Measurements from ENCODE around the gene ERBB2. TPM values are rescaled to one million over a fixed set of nuclear protein-coding genes. Genes with fewer than 3 reads are reported as not detected.
A peak's percentile ranks its signal among the peaks of the same experiment; 100 is the strongest.

Gene ERBB2
- total and polyA plus RNA-seq, 2 of the 13 experiments (the other 11 are each of a cell fraction or from before 2014, with no cell fraction given), result 57.7 to 64.1 TPM

DNA sequence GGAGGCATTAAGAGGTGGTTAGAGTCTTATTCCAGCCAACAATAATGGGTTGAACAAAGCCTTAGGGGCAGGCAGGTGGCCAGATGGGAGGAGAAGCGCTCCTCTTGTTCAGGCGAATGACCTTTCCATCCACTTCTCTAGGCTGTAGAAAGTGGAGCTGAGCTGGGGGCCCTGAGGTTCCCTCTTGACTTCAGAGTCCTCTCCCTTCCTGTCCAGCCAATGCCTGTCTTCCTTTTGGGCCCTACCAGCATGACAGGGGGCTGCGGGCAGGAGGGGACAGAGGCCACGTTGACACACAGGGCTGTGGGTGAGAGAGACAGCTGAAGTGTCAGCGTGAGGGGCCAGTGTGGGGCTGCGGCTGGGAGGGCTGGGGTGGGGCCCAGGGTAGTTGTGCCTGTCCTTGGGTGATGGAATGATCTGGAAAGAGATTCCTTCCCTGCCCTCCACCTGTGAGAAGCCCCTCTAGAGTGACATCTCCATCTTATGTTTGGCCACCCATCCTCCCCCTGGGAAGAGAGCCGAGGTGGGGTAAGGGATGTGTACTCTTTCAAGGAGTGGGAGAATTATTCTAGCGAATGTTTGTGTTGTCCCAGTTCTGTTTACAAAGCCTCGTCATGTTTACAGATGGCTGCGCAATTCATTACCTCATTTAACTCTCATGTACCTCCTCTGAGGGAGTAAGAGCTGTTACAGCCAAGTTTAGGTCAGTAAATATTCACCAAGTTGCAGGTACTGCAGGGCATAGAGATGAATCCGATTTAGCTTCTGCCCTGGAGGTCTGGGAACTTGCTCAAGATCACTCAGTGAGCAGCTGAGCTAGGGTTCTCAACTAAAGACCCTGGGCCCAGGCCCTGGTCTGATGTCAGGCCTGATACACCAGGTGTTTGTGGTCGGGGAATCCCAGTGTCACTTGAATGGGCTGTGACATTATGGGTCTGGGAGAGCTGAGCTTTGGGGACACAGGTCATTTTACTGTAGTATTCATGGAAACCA, 3.3 kb downstream of the ERBB2 start (continued):
- no peak; the same call in 1 of the 2 replicates for TF ChIP-seq ZNF510 (CRISPR knock-in tag; IDR thresholded peaks at IDR 0.05; ENCODE audit: low read depth)
- TF ChIP-seq BCLAF1 (IDR thresholded peaks at IDR 0.05), result no peak
- no peak for TF ChIP-seq EHMT2 (IDR thresholded peaks at IDR 0.05; ENCODE audit: borderline replicate concordance, low read depth, low read length)
- TF ChIP-seq SETDB1 (CRISPR knock-in tag; IDR thresholded peaks at IDR 0.05; ENCODE audit: borderline replicate concordance), result no peak
- no peak for TF ChIP-seq ZBTB4 (CRISPR knock-in tag; IDR thresholded peaks at IDR 0.05; ENCODE audit: borderline replicate concordance)
- no peak for TF ChIP-seq NFIB (CRISPR knock-in tag; IDR thresholded peaks at IDR 0.05; ENCODE audit: borderline replicate concordance)
- TF ChIP-seq ZNF574 (CRISPR knock-in tag; IDR thresholded peaks at IDR 0.05), result 0 out of 2 replicates have a peak, but pooled peaks have one; percentile 18
- peak; percentile 63; the same call in 1 of the 2 replicates for TF ChIP-seq BORCS8-MEF2B (CRISPR knock-in tag; IDR thresholded peaks at IDR 0.05)
- no peak for TF ChIP-seq ATAD3A (CRISPR knock-in tag; IDR thresholded peaks at IDR 0.05)
- peak; percentile 65 for TF ChIP-seq ZNF18 (CRISPR knock-in tag; IDR thresholded peaks at IDR 0.05; ENCODE audit: insufficient replicate concordance)
- TF ChIP-seq ZFP90 (CRISPR knock-in tag; IDR thresholded peaks at IDR 0.05; ENCODE audit: borderline replicate concordance), result no peak
